Gastrocnemius medialis (tissue), 4 donors: ENCODE data around the gene NR3C2.
"Not testable (repeated sequence)": the region's sequence is repeated elsewhere in the genome, so short reads cannot be mapped to it uniquely, and the experiment has no call there.

ENCODE experiments used
- POLR2A ChIP-seq, 2 donors: fragments of 450-650 bp; IDR thresholded peaks; one replicate each; pipeline ENCODE4 v1.6.1; 2017; ENCODE audit warnings: antibody characterized with exemption in 2 of 2, mild to moderate bottlenecking in 2 of 2, moderate library complexity in 2 of 2
- TF ChIP-seq, protein P1 (sequence below), 5 experiments: fragments of 450-650 bp in 3 of 5; fragments of 200-600 bp in 2 of 5; sonication (generic) in 2 of 5; IDR thresholded peaks in 4 of 5; conservative IDR thresholded peaks in 1 of 5; 1 replicate in 4 of 5; 2 replicates in 1 of 5; pipeline ENCODE4 v1.5.1; 2016 to 2019; ENCODE audit warnings: antibody characterized with exemption in 5 of 5, mild to moderate bottlenecking in 3 of 5, moderate library complexity in 3 of 5

- TF ChIP-seq, protein P1, sequence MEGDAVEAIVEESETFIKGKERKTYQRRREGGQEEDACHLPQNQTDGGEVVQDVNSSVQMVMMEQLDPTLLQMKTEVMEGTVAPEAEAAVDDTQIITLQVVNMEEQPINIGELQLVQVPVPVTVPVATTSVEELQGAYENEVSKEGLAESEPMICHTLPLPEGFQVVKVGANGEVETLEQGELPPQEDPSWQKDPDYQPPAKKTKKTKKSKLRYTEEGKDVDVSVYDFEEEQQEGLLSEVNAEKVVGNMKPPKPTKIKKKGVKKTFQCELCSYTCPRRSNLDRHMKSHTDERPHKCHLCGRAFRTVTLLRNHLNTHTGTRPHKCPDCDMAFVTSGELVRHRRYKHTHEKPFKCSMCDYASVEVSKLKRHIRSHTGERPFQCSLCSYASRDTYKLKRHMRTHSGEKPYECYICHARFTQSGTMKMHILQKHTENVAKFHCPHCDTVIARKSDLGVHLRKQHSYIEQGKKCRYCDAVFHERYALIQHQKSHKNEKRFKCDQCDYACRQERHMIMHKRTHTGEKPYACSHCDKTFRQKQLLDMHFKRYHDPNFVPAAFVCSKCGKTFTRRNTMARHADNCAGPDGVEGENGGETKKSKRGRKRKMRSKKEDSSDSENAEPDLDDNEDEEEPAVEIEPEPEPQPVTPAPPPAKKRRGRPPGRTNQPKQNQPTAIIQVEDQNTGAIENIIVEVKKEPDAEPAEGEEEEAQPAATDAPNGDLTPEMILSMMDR (IDR thresholded peaks at IDR 0.05 in 4 of 5, conservative IDR thresholded peaks at IDR 0.05 in 1 of 5), result not testable (repeated sequence)
- not testable (repeated sequence) for TF ChIP-seq POLR2A (IDR thresholded peaks at IDR 0.05)
Measured at GRCh38 chr4:148187454-148188222, 254.6 kb downstream of the NR3C2 start.
